ENCODE data around the gene RALGPS2. TPM values are rescaled to one million over a fixed set of nuclear protein-coding genes. Genes with fewer than 3 reads are reported as not detected.
A peak's percentile ranks its signal among the peaks of the same experiment; 100 is the strongest.

RALGPS2 gene
- total and polyA plus RNA-seq, 5 experiments from 2014 or later: 3.1 to 31.1 (median 14.6) TPM

DNA sequence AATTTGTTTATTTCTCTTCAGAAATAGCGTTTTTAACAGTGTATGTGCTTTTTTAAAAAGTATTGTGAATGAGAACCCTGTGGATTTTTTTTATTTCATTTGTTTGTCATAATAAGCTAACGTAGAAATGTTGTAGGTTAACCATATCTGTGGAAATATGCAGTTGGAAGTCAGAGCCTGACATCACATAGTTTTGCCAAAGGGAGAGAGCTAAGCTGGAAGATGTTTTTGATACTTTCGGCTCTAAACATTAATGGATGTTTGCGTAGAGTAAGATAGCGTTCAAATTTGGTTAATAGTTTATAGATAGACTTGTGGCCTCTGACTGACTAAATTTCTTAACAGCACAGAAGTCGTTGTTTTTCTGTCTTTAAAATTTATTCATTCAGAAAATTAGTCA, 193.3 kb downstream of the RALGPS2 start:
- no peaks in the 10 kb centered on the region for H3K4me1 Mint-ChIP-seq
- no peaks in the 10 kb centered on the region for H3K27me3 Mint-ChIP-seq
- POLR2A ChIA-PET: no interaction called here
- no peak for ATAC-seq
- H3K9me3 Mint-ChIP-seq: peaks cover 0 to 9% (median under 1%) of the 10 kb centered on the region in 9 donors
- H3K27ac Mint-ChIP-seq: no peak overlapping the region
- H3K36me3 Mint-ChIP-seq: peaks cover 30 to 59% (median 48%) of the 10 kb centered on the region in 3 donors
- H3K4me3 Mint-ChIP-seq: no peak overlapping the region
- no peak for DNase-seq

DNA sequence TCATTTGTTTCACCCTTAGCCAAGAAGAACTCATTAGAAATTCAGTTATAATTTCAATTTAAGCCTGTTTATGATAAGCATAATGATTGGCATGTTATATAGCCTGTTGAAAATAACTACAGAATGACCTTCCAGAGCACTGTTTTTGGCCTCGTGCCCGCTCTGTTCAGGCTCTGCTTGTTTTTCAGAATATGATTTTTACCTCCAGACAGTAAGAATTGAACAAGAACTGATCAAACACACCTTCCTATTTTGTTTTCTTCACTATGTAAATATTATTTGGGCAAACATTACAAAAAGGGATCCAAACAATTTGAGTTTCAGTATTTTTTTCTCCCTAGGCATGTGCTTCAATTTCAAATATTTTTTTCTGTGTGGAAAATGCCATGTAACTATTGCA, 193.9 kb downstream of the RALGPS2 start:
- no peak for ATAC-seq
- peaks cover 35 to 60% (median 43%) of the 10 kb centered on the region in 3 donors for H3K36me3 Mint-ChIP-seq
- H3K27me3 Mint-ChIP-seq: no peaks in the 10 kb centered on the region
- no peak for DNase-seq
- no peaks in the 10 kb centered on the region for H3K4me1 Mint-ChIP-seq
- H3K27ac Mint-ChIP-seq: no peak overlapping the region
- H3K4me3 Mint-ChIP-seq: no peak overlapping the region
- peaks cover 0 to 15% (median 6%) of the 10 kb centered on the region in 9 donors for H3K9me3 Mint-ChIP-seq
- POLR2A ChIA-PET: no interaction called here

DNA sequence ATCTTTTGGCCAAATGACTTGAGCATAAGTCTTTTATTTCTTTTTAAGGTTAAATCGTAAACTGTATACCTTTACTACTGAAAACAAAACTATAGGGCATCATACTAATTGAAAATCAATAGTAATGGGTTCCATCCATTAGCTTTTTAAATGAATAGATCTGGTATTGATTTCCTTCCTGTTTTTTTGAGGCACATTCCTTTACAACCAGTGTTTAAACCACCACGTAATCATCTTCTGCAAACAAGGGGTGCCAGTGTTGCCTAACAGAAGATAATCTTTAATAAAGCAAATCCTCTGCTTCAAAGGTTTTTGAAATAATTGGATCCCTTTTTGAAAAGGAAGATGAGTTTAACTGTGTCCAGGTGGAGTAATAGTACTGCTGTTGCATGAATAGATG, 194.5 kb downstream of the RALGPS2 start:
- Mint-ChIP-seq H3K27ac (no peak overlapping the region), H3K27me3 (no peaks in the 10 kb centered on the region)

DNA sequence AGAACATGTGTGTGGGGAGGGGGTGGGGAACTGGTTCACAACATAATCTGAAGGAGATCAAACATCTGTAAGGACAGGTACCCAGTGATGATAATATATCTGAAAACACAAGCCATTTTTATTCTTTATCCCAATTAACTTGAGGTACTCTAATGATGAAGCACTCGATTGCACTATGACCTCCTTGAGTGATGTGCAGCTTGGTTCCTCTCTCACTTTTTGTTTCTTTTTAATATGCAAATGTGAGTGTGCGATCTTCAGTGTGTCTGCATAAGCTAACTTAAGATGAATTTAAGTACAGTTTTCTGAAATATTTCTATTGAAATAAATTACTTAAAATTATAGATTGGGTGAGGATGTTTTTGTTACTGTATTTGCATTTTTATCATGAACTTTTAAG, 196.5 kb downstream of the RALGPS2 start:
- peaks cover 19 to 51% (median 32%) of the 10 kb centered on the region in 3 donors for H3K36me3 Mint-ChIP-seq
- H3K9me3 Mint-ChIP-seq: peaks cover 0 to 32% (median 16%) of the 10 kb centered on the region in 9 donors
- H3K4me3 Mint-ChIP-seq: no peak overlapping the region
- POLR2A ChIA-PET: no interaction called here
- DNase-seq: no peak
- peaks cover 0 to 11% (median 0%) of the 10 kb centered on the region in 4 donors for H3K4me1 Mint-ChIP-seq
- no peak overlapping the region for H3K27ac Mint-ChIP-seq
- no peaks in the 10 kb centered on the region for H3K27me3 Mint-ChIP-seq
- no peak for ATAC-seq

More for the DNA sequence above, 194.5 kb downstream of the RALGPS2 start:
- ATAC-seq (no peak), DNase-seq (no peak)
- Mint-ChIP-seq H3K9me3 (peaks cover 0 to 21% (median 11%) of the 10 kb centered on the region in 9 donors), H3K4me3 (no peak overlapping the region), H3K36me3 (peaks cover 36 to 60% (median 36%) of the 10 kb centered on the region in 3 donors), H3K4me1 (no peaks in the 10 kb centered on the region)
- POLR2A ChIA-PET: no interaction called here

DNA sequence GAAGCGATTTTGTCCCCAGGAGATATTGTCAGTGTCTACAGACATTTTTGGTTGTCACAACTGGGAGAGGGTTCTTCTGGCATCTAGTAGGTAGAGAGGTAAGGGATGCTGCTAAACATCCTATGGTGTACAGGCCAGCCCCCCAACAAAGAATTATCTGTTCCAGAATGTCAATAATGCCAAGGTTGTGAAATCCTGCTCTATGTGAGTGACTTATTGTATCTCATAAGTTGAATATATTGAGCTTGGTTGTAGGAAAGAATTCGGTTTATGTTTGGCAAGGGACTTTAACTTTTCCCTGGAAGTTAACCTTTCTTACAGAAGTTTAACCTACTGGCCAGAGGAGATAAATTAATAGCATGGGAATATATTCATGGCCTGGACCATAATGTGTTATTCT, 198.5 kb downstream of the RALGPS2 start:
- ATAC-seq: no peak
- no peak overlapping the region for H3K27ac Mint-ChIP-seq
- POLR2A ChIA-PET: no interaction called here
- H3K27me3 Mint-ChIP-seq: no peaks in the 10 kb centered on the region
- H3K4me1 Mint-ChIP-seq: peaks cover 0 to 12% (median 0%) of the 10 kb centered on the region in 4 donors
- DNase-seq: no peak
- peaks cover 6 to 44% (median 25%) of the 10 kb centered on the region in 3 donors for H3K36me3 Mint-ChIP-seq
- no peak overlapping the region for H3K4me3 Mint-ChIP-seq
- peaks cover 0 to 32% (median 16%) of the 10 kb centered on the region in 9 donors for H3K9me3 Mint-ChIP-seq

DNA sequence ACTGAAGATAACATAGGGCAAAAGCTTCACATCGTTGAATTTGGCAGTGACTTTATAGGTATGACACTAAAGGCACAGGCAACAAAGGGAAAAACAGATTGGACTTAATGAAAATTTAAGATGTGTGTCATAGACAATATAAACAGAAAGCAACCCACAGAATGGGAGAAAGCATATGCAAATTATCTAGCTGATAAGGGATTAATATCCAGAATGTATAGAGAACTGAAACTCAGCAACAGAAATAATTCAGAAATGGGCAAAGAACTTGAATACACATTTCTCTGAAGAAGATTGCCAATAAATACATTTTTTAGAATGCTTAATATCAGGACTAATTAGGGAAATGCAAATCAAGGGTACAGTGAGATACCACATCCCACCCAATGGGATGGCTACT, 201.0 kb downstream of the RALGPS2 start:
- H3K4me1 Mint-ChIP-seq: peaks cover 0 to 17% (median 0%) of the 10 kb centered on the region in 4 donors
- H3K27ac Mint-ChIP-seq: no peak overlapping the region
- ATAC-seq (no peak), DNase-seq (no peak)
- H3K36me3 Mint-ChIP-seq: peaks cover 0 to 25% (median 25%) of the 10 kb centered on the region in 3 donors
- no peak overlapping the region for H3K4me3 Mint-ChIP-seq
- peaks cover 0 to 32% (median 16%) of the 10 kb centered on the region in 9 donors for H3K9me3 Mint-ChIP-seq
- no peaks in the 10 kb centered on the region for H3K27me3 Mint-ChIP-seq
- POLR2A ChIA-PET: no interaction called here

DNA sequence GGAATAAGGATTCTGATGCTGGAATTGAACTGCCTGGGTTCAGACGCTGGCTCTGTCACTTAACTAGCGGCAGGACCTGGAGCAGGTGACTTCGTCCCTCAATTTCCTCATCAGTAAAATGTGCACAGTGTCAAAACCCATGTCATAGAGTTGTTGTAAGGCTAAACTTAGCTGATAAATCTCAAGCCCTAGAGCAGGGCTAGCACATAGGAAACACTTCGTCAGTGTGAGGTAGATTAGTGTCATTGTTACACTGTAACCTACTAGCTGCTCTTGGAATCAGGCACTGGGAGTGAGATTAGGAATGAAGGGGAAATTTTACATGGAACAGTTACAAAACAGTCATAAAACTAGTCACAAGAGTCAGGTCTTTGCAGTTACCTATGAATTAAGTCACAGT, 202.0 kb downstream of the RALGPS2 start:
- POLR2A ChIA-PET: no interaction called here
- DNase-seq (no peak), ATAC-seq (no peak)
- no peaks in the 10 kb centered on the region for H3K27me3 Mint-ChIP-seq
- H3K27ac Mint-ChIP-seq: no peak overlapping the region
- no peak overlapping the region for H3K4me3 Mint-ChIP-seq
- H3K4me1 Mint-ChIP-seq: peaks cover 0 to 25% (median 0%) of the 10 kb centered on the region in 4 donors
- peaks cover 0 to 32% (median 16%) of the 10 kb centered on the region in 9 donors for H3K9me3 Mint-ChIP-seq
- H3K36me3 Mint-ChIP-seq: peaks cover 0 to 25% (median 20%) of the 10 kb centered on the region in 3 donors

DNA sequence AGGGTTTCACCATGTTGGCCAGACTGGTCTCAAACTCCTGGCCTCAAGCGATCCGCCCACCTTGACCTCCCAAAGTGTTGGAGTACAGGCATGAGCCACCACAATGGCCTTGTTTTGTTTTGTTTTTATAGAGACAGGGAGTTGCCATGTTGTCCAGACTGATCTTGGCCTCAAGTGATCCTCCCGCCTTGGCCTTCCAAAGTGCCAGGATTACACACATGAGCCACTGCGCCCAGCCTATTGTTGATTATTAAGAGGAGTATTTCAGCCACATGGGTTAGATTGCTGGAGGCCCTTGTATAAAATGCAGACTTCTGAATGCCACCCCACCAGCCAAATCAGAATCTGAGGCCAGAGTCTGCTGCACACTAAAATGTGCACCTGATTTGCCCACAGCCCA, 203.0 kb downstream of the RALGPS2 start:
- no peak overlapping the region for H3K27ac Mint-ChIP-seq
- no peaks in the 10 kb centered on the region for H3K27me3 Mint-ChIP-seq
- no peak overlapping the region for H3K4me3 Mint-ChIP-seq
- peaks cover 0 to 26% (median 15%) of the 10 kb centered on the region in 9 donors for H3K9me3 Mint-ChIP-seq
- ATAC-seq: no peak
- peaks cover 0 to 17% (median 15%) of the 10 kb centered on the region in 3 donors for H3K36me3 Mint-ChIP-seq
- no peak for DNase-seq
- H3K4me1 Mint-ChIP-seq: peaks cover 0 to 33% (median 0%) of the 10 kb centered on the region in 4 donors
- POLR2A ChIA-PET: no interaction called here

DNA sequence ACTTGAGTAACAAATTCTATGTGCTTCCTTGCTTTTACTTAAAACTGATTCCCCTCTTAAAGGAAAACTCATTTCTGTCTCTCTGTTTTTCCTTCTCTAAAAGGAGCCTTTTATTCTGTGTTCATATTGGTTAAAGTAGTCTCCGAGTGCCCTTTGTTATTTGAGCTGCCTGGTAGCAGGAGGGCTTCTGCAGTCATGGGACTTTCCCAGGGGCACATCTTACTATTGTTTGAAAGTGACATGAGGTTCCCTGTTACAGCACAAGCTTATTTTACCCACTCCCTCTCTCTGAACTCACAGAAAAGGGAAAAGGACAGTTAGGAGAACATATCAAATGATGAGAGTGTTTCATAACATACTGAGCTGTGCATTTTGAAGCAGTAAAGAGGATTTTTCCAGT, 203.9 kb downstream of the RALGPS2 start:
- ATAC-seq: no peak
- peaks cover 0 to 11% (median 9%) of the 10 kb centered on the region in 3 donors for H3K36me3 Mint-ChIP-seq
- no peaks in the 10 kb centered on the region for H3K27me3 Mint-ChIP-seq
- H3K4me1 Mint-ChIP-seq: peaks cover 0 to 35% (median 0%) of the 10 kb centered on the region in 4 donors
- POLR2A ChIA-PET: interaction anchor here (0.7 kb wide), 1 partner anchor 24 kb away, joined by 4 read pairs; no protein-coding TSS in a partner anchor
- no peak for DNase-seq
- no peak overlapping the region for H3K4me3 Mint-ChIP-seq
- peak overlapping the region in 1 of 10 donors; percentile 21 for H3K27ac Mint-ChIP-seq
- peaks cover 0 to 17% (median 10%) of the 10 kb centered on the region in 9 donors for H3K9me3 Mint-ChIP-seq

DNA sequence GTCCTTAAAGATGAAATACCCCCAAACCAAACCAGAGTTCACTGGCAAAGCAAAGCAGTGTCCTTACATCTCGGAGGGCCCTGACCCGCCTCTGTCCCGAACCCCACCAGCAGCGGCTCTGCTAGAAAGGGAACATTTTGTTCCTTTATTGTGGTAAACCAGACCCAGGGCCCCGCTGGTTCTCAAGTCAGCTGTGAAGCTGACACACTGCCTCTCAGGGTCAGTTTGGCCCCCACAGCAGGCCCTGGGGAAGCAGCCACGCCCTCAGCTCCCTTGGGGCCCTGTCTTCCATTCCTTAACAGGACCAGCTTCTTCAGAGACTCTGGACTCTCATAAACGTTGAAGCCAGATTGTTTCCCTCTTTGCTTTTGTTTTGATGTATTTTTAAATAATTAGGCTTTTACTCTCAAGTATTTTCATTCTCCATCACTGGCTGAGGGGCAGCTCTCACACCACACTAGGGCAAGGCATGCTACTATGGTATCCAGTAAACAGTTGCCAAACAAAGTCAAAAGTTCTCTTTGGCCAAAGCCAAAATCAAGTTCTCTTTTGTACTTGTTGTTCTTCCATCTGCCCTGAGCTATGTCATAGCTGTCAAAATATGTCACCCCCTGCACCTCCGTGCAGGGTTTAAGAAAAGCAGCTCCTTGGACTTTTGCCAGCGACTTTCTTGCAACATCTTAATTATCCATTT, 207.0 kb downstream of the RALGPS2 start:
- Mint-ChIP-seq H3K27ac (peak overlapping the region in 1 of 10 donors; percentile 27), H3K36me3 (no peaks in the 10 kb centered on the region), H3K9me3 (no peaks in the 10 kb centered on the region), H3K27me3 (no peaks in the 10 kb centered on the region), H3K4me3 (peak overlapping the region in 1 of 10 donors; percentile 2), H3K4me1 (peaks cover 0 to 26% (median 0%) of the 10 kb centered on the region in 4 donors)
- no peak for ATAC-seq
- POLR2A ChIA-PET: no interaction called here
- no peak for DNase-seq

DNA sequence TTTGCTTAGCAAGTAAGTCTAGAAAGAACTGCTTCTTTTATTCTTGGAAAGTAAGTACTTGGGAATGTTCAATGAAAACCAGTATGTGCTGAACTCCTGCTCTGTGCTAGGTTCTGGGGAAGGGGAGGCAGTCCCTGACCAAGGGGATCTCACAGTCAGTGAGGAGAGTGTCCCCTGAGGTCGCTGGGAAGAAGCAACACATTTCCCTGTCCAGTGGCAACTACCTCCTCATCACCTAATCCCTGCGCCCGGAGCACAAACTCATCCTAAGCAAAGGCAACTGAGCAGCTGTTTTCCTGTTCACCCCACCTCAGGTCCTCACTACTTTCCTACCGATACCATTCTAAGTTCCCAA, 207.5 kb downstream of the RALGPS2 start:
- ATAC-seq (no peak), DNase-seq (no peak)
- Mint-ChIP-seq H3K27me3 (no peaks in the 10 kb centered on the region), H3K4me3 (no peak overlapping the region), H3K36me3 (no peaks in the 10 kb centered on the region), H3K9me3 (no peaks in the 10 kb centered on the region), H3K4me1 (peaks cover 0 to 26% (median 0%) of the 10 kb centered on the region in 4 donors), H3K27ac (no peak overlapping the region)
- POLR2A ChIA-PET: interaction anchor here (0.7 kb wide), 1 partner anchor 73 kb away, joined by 3 read pairs; no protein-coding TSS in a partner anchor

DNA sequence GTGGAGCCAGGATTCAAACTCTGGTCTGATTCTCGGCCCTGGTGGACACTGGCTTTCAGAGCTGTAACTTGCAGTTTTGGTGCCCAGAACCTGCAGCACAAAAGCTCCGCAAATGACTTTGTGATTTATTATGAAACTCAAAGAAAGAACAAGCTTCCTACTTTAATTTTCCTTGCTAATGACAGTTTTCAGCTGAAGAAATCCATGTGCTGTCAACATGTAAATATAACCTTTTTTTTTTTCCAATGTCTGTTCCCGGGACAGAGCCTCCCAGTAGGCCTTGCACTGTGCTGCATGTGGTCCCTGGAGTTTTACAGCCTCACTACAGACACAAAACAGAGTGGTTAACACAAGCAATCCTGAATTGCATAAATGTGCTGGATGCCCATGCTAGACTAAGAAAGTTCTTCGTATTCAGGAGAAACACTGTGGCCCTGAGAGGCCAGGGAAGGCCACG, 208.1 kb downstream of the RALGPS2 start:
- Mint-ChIP-seq H3K27me3 (no peaks in the 10 kb centered on the region), H3K4me1 (peaks cover 0 to 26% (median 0%) of the 10 kb centered on the region in 4 donors), H3K4me3 (no peak overlapping the region), H3K36me3 (no peaks in the 10 kb centered on the region), H3K27ac (peak overlapping the region in 1 of 10 donors; percentile 28), H3K9me3 (no peaks in the 10 kb centered on the region)
- ATAC-seq (no peak), DNase-seq (no peak)
- POLR2A ChIA-PET: interaction anchor here (0.7 kb wide), 1 partner anchor 73 kb away, joined by 3 read pairs; no protein-coding TSS in a partner anchor

DNA sequence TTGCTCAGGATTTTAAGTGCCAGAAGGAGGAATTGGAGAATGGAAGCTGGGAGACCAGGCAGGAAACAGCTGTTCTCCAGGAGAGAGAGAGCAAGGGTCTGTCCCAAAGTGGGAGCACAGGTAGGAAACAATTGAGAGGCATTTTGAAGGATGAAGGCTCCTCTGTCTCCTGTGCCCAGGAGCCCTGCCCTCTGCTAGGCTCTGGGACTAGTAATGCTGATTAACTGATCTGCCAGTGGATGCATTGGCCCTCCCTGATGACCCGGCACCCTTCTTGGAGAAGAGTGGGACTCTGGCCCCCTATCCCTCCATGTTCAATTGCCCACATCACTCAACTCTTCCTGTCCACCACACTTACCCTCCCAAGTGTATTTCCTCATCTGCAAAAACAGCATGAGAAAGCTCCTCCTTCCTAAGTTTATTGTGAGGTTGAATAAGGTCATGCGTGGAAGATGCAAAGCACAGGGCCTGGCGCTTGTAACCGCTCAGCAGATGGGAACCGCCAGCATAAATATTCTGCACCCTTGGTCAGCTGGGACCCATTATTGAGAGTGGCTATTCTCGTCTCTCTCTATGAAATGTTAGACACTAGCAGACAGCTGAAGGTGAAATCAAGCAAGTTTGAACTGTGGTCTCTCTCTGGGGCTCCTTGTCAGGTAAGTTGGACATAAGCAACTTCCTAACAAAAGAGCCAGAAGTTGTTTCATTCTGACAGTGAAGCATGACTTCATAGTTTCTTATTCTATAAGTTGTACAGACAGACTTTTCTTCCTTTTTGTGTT, 208.9 kb downstream of the RALGPS2 start:
- no peak for ATAC-seq
- Mint-ChIP-seq H3K4me1 (peaks cover 0 to 24% (median 0%) of the 10 kb centered on the region in 4 donors), H3K9me3 (no peaks in the 10 kb centered on the region), H3K36me3 (no peaks in the 10 kb centered on the region), H3K4me3 (no peak overlapping the region), H3K27me3 (no peaks in the 10 kb centered on the region), H3K27ac (no peak overlapping the region)
- POLR2A ChIA-PET: no interaction called here
- no peak for DNase-seq

All from naive thymus-derived CD8-positive, alpha-beta T cell (primary cell).